ENCODE data around the gene STOML1. TPM values are rescaled to one million over a fixed set of nuclear protein-coding genes. Genes with fewer than 3 reads are reported as not detected.
A peak's percentile ranks its signal among the peaks of the same experiment; 100 is the strongest.

Gene STOML1
- total RNA-seq, 1 experiment from 2014 or later, result 2.5 TPM

- Histone ChIP-seq H3K56ac (ENCODE audit: insufficient read length, low read depth, low read length) (no peak overlapping the region), H3K4me2 (ENCODE audit: insufficient read depth, insufficient read length, low read length) (peak overlapping the region; percentile 48), H3K14ac (ENCODE audit: insufficient read depth, low read length) (no peak overlapping the region), H3K9me3 (ENCODE audit: control insufficient read depth, low read depth, low read length) (no peaks in the 10 kb centered on the region), H3K4ac (ENCODE audit: low read depth, low read length) (no peak overlapping the region), H2BK120ac (ENCODE audit: low read depth, low read length, poor library complexity, severe bottlenecking) (no peak overlapping the region), H2BK15ac (ENCODE audit: low read depth, low read length) (no peak overlapping the region), H3K4me1 (ENCODE audit: insufficient read depth, low read length) (no peaks in the 10 kb centered on the region), H4K5ac (ENCODE audit: insufficient read length, low read depth, low read length) (no peak overlapping the region), H2AK5ac (ENCODE audit: insufficient read length, low read length) (no peak overlapping the region), H4K8ac (replicated peaks; ENCODE audit: insufficient read length, low read depth, low read length) (no peak overlapping the region), H3K79me1 (ENCODE audit: insufficient read depth, low read depth, low read length, poor library complexity, severe bottlenecking) (peaks cover 3% of the 10 kb centered on the region), H3K9ac (ENCODE audit: extremely low read depth, insufficient read length, low read length) (no peak overlapping the region), H3K18ac (ENCODE audit: insufficient read length, low read depth, low read length) (no peak overlapping the region), H2BK5ac (ENCODE audit: insufficient read length, low read length) (no peak overlapping the region), H4K91ac (ENCODE audit: insufficient read length, low read depth, low read length) (no peak overlapping the region), H4K20me1 (ENCODE audit: control insufficient read depth, insufficient read depth, insufficient read length) (no peaks in the 10 kb centered on the region), H3K27me3 (ENCODE audit: insufficient read depth, low read length) (no peaks in the 10 kb centered on the region), H3K23me2 (ENCODE audit: insufficient read length, low read depth, low read length, poor library complexity, severe bottlenecking) (peaks cover 11% of the 10 kb centered on the region), H3K79me2 (ENCODE audit: insufficient read depth, low read length) (no peaks in the 10 kb centered on the region; the same call in 1 of the 2 replicates), H2BK12ac (ENCODE audit: insufficient read length, low read depth, low read length) (no peak overlapping the region), H3K23ac (ENCODE audit: insufficient read length, low read depth, low read length) (no peak overlapping the region), H3K27ac (ENCODE audit: insufficient read length, low read depth, low read length) (no peak overlapping the region), H2BK20ac (ENCODE audit: low read depth, low read length, poor library complexity, severe bottlenecking) (no peak overlapping the region), H2AFZ (ENCODE audit: low read length) (no peak overlapping the region), H3T11ph (ENCODE audit: low read length) (no peak overlapping the region)
- TF ChIP-seq CTCF (conservative IDR thresholded peaks at IDR 0.05), result no peak
- H3K36me3 Mint-ChIP-seq (ENCODE audit: insufficient read depth in 1 of 3, low read depth in 3 of 3), result peaks cover 0 to 3% (median 3%) of the 10 kb centered on the region in 3 experiments; a peak in 4 of 7 replicates
- no peaks in the 10 kb centered on the region; a peak in 1 of 5 replicates for H3K9me3 Mint-ChIP-seq
- peak overlapping the region; percentile 90 to 93 for H3K4me3 Mint-ChIP-seq
- DNase-seq, result no peak
- WGBS (ENCODE audit: extremely low coverage, insufficient read length, low lambda C conversion rate), result no CpG with 5 or more reads among the region's 10 CpGs
- peaks cover 21 to 28% of the 10 kb centered on the region in 2 experiments for H3K4me1 Mint-ChIP-seq
- H3K27me3 Mint-ChIP-seq (ENCODE audit: low read depth), result peaks cover 16% of the 10 kb centered on the region
- H3K27ac Mint-ChIP-seq, result no peak overlapping the region
These were observed 1.3 kb upstream of the STOML1 start for GRCh38 chr15:73993211-73993994.

Measured in H9 (cell line).